22Rv1 (cell line): ENCODE measurements around the gene SLC16A8.

Source experiments
- CTCF ChIP-seq: fragments of 450-650 bp; IDR thresholded peaks from 2 replicates; pipeline ENCODE4 v1.5.1; 2017; ENCODE audit warnings: mild to moderate bottlenecking
- ZFX ChIP-seq: fragments of 450-650 bp; IDR thresholded peaks from 2 replicates; pipeline ENCODE4 v1.6.1; 2017; ENCODE audit warnings: antibody characterized with exemption, borderline replicate concordance

DNA sequence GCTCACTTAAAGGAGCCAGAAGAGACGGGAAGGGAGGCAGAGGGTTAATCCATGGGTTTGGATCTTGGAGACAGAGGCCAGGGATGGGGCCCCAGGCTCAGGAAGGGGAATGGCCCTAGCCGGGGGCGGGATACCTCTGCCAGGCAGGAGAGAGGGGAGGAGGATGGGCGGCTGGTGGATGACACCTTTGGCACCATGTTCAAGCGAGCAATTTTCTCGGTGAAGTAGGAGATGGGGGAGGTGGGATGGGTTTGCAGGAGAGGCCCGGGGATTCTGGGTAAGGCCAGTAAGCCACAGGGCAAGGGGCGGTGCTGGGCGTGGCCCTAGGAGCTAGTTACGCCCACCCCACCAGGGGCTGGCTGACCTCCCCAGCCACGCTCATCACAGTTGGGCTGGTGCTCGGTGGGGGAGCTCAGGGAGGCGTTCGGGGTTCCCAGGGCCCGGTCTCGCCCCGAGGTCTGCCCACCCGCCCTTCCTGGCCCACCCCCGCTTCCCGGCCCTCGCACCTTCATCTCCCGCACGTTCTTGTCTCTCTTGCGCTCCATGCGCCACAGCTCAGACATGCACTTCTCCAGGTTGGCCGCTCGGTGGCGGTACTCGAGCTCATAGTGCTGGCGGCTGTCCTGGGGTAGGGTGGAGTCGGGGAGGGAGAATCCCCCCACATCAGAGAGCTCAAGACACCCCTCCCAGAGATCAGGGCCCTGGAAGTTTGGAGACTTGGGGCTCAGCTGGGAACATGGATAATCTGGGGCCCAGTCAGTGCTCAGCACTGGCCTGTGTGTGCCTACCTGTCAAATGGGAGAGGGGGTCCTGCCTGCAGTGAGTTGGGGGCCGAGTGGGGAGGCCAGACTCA lies 13.8 kb upstream of the SLC16A8 start:
- TF ChIP-seq CTCF: no peak
- TF ChIP-seq ZFX: no peak
